ENCODE results near the gene ABCB9.

DNA sequence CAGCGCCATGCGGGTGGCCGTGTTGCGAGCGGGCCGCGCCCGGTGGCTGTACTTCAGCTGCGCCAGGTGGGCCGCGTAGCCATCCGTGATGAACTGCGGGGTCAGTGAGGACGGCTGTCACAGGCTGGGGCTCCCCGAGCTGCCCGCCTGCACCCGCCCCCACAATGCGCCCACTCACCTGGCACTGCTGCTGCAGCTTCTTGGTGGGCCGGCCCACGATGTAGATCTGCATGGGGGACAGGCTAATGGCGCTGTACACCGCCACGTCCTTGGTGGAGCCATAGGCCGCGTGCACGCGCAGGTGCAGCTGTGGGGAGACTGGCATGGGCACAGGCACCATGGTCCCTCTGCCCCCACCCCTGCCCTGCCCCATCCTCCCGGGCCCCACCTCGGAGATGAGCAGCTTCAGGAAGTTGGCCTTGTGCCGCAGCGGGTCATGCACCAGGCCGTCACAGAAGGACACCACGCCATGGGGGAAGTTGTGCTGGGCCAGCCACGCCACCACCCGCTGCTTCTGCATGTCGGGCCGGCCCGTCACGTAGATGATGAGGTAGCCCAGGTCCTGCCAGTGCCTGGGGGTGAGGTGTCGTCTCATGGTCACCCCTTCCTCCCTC, 20.1 kb upstream of the ABCB9 start:
- TF ChIP-seq CTCF (IDR thresholded peaks at IDR 0.05) = no peak
- no peak for TF ChIP-seq POLR2A (IDR thresholded peaks at IDR 0.05)
- TF ChIP-seq EP300 (IDR thresholded peaks at IDR 0.05) = no peak

Measured in gastroesophageal sphincter (tissue), 3 donors.